Activated CD8-positive, alpha-beta T cell treated with anti-CD3 and anti-CD28 coated beads, Interleukin-2, amount 10 ng/mL, durations not matched to agents 7 days and 5 days (primary cell): Measurements from ENCODE around the gene ATP6V0E2. TPM values are rescaled to one million over a fixed set of nuclear protein-coding genes. Genes with fewer than 3 reads are reported as not detected.
"Not testable (repeated sequence)": the region's sequence is repeated elsewhere in the genome, so short reads cannot be mapped to it uniquely, and the experiment has no call there.

ENCODE experiments used
- ATAC-seq: fragments of 150-1000 bp; cut with Tn5 transposase; one replicate; pipeline ENCODE4 v1.10.0; 2021; ENCODE audit warnings: moderate library complexity
- CTCF ChIA-PET: fragments of 350-600 bp; sonication (Branson Sonifier 250); formaldehyde crosslinking; loops from one replicate; lab custom pipeline; 2021; ENCODE audit warnings: antibody characterized with exemption; lab: Charles Lee
- POLR2A ChIA-PET: fragments of 350-600 bp; sonication (Branson Sonifier 250); formaldehyde crosslinking; loops from one replicate; lab custom pipeline; 2021; ENCODE audit warnings: antibody characterized with exemption; lab: Charles Lee
- DNase-seq: peaks from one replicate; pipeline ENCODE4 v3.0.0-alpha.2; 2020
- H3K27ac Mint-ChIP-seq: one replicate; pipeline ENCODE4 v1.8.0; 2021; ENCODE audit warnings: mild to moderate bottlenecking, mixed read lengths
- H3K27me3 Mint-ChIP-seq: one replicate; pipeline ENCODE4 v1.8.0; 2021; ENCODE audit warnings: low read depth, mixed read lengths
- H3K36me3 Mint-ChIP-seq: one replicate; pipeline ENCODE4 v1.8.0; 2021; ENCODE audit warnings: low read depth, mixed read lengths
- H3K4me1 Mint-ChIP-seq: one replicate; pipeline ENCODE4 v1.8.0; 2021; ENCODE audit warnings: low read depth, mixed read lengths
- H3K4me3 Mint-ChIP-seq: one replicate; pipeline ENCODE4 v1.8.0; 2021; ENCODE audit warnings: mild to moderate bottlenecking, mixed read lengths
- H3K9me3 Mint-ChIP-seq: one replicate; pipeline ENCODE4 v1.8.0; 2022; ENCODE audit warnings: mixed read lengths; ENCODE audit not compliant: insufficient read depth
- total RNA-seq, 2 experiments: library from RNA; stranded (reverse); gene quantifications; one replicate each; pipeline ENCODE4 v1.2.3, GENCODE V29; 2021

ATP6V0E2 gene
- total RNA-seq = 10 to 100 TPM; 92.9 to 99.6 TPM

DNA sequence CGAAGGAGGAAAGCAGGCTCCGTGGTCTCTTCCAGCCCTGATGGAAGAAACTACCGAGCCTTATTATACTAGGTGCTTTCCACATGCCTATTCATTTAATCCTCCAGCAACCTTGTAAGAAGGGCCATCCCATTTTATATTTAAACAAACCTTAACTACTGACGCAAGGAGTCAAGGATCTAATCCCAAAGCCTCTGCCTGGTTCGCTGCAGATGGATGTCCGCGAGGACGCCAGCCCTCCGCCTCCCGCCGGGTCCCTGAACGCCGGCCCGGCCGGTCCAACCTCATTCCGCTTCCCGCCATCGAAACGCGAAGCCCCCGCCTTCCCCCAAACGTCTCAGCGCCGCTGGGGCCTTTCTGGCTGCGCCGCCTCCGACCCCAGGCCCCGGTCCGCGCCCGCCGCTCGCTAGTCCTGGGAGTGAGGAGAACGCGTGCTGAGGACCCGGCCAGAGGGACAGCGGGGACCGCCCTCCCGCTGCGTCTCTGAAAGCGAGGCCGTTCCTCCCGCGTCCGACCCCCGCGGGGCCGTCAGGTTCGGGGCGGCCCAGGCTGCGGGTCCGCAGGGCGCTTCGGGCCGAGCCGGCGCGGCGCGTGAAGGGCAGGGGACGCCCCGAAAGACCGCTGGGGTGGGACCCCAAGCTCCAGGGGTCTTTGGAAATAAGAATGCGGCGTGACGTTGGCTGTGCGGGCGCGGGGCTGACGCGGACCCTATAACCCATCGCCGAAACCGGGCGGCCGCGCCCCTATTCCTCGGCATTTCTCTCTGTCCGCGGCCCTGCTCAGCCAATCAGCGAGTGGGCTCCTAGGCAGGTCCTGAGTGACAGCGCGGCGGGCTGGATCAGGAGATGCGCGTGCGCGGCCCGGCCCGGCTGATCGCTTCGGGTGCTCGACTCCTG is at the start of gene ATP6V0E2:
TSS of gene ATP6V0E2 (plus strand) at position 896 of the 896 bp plus-strand sequence. CDS start 97 bp downstream, outside the sequence.
- Mint-ChIP-seq H3K4me3 (peak within 1 kb of the TSS; percentile 84), H3K27me3 (no peaks in the 10 kb centered on the region), H3K9me3 (no peaks in the 10 kb centered on the region), H3K27ac (peak within 1 kb of the TSS; percentile 98), H3K36me3 (peaks cover 45% of the 10 kb centered on the region), H3K4me1 (peaks cover 78% of the 10 kb centered on the region)
- DNase-seq (peak; percentile 96), ATAC-seq (peak; percentile 89)
- ChIA-PET POLR2A (interaction anchor here (0.7 to 6.2 kb wide), 2 partner anchors 35 to 89 kb away, joined by 3 to 35 read pairs; partner anchors contain the start of gene ZNF862), CTCF (no interaction called here)

DNA sequence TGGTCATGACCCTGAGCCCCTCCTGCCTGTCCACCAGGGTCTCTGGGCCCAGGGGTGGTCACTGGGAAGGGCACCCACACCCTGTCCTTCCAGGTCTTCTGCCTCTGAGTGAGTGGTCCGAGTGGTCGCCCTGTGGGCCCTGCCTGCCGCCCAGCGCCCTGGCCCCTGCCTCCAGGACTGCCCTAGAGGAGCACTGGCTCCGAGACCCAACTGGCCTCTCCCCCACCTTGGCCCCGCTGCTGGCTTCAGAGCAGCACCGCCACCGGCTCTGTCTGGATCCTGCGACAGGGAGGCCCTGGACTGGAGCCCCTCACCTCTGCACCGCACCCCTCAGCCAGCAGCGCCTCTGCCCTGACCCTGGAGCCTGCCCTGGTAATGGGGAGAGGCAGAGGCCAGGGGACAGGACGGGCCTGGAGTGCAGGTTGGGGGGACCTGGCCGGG is 49.4 kb upstream of the ATP6V0E2 start:
- ATAC-seq (no peak), DNase-seq (no peak)
- H3K27me3 Mint-ChIP-seq = no peaks in the 10 kb centered on the region
- no peak overlapping the region for H3K4me3 Mint-ChIP-seq
- ChIA-PET CTCF (no interaction called here), POLR2A (no interaction called here)
- no peak overlapping the region for H3K27ac Mint-ChIP-seq
- peaks cover 5% of the 10 kb centered on the region for H3K4me1 Mint-ChIP-seq
- H3K9me3 Mint-ChIP-seq = no peaks in the 10 kb centered on the region
- H3K36me3 Mint-ChIP-seq = no peaks in the 10 kb centered on the region

DNA sequence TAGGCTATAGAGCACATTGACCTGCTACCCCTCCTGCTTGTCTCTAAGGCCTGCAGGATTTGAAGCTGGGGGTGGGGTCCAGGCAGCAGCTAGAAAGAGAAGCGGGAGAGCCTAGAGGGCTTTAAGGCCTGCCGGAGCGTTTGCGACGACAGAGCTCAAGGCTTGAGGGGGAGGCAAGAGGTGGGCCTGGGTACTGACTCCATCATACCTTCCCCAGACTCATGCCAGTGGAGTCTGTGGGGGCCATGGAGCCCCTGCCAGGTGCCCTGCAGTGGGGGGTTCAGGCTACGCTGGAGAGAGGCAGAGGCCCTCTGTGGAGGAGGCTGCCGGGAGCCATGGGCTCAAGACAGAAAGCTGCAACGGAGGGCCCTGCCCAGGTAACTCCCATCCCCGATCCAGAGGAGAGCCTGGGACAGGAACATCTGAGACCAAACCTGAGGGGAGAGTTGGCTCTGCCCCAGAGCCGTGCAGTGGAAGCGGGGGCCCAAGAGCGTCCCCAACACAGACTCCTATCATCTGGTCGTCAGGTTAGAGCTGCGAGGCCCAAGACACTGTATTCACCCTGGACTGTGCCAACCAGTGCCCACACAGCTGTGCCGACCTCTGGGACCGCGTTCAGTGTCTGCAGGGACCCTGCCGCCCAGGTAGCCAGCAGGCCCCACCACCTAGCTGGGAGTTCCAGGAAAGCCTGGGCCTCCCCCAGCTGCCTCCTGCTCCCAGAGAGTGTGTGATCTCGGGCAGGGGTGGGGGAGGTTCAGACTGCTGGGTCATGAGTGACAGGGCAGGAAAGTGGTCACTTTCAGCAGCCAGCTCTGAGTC is 48.8 kb upstream of the ATP6V0E2 start:
- POLR2A ChIA-PET = interaction anchor here (1.1 kb wide), 1 partner anchor 13 kb away, joined by 5 read pairs; the partner anchor contains the start of gene ZNF862
- Mint-ChIP-seq H3K27me3 (no peaks in the 10 kb centered on the region), H3K4me3 (no peak overlapping the region), H3K9me3 (no peaks in the 10 kb centered on the region), H3K36me3 (no peaks in the 10 kb centered on the region), H3K27ac (no peak overlapping the region), H3K4me1 (peaks cover 5% of the 10 kb centered on the region)
- CTCF ChIA-PET = no interaction called here
- ATAC-seq = no peak
- no peak for DNase-seq

DNA sequence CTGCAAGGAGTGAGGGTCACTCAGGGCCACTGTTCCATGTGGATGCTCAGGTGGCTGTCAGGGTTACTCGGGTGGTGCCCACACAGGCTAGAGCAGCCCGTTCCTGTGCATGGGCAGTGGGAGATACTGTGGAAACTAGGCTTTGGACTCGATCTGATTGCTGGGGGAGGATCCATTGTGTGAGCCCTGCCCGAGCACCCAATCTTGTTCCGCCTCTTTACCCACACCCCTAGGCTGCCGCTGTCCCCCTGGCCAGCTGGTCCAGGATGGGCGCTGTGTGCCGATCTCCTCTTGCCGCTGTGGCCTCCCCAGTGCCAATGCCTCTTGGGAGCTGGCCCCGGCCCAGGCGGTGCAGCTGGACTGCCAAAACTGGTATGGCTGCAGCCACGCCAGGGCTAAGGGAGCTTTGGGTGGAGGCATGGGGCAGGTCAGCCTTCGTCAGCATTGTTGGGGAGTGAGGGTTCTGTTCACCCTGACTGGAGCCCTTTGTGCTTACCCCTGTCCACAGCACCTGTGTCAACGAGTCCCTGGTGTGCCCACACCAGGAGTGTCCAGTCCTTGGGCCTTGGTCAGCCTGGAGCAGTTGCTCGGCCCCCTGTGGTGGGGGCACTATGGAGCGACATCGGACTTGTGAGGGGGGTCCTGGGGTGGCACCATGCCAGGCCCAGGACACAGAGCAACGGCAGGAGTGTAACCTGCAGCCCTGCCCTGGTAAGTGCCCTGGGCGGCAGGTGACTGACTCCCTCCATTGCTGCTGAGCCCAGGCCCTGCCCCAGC is 48.0 kb upstream of the ATP6V0E2 start:
- no peak overlapping the region for H3K27ac Mint-ChIP-seq
- POLR2A ChIA-PET = interaction anchor here (1.1 kb wide), 1 partner anchor 12 kb away, joined by 5 read pairs; the partner anchor contains the start of gene ZNF862

DNA sequence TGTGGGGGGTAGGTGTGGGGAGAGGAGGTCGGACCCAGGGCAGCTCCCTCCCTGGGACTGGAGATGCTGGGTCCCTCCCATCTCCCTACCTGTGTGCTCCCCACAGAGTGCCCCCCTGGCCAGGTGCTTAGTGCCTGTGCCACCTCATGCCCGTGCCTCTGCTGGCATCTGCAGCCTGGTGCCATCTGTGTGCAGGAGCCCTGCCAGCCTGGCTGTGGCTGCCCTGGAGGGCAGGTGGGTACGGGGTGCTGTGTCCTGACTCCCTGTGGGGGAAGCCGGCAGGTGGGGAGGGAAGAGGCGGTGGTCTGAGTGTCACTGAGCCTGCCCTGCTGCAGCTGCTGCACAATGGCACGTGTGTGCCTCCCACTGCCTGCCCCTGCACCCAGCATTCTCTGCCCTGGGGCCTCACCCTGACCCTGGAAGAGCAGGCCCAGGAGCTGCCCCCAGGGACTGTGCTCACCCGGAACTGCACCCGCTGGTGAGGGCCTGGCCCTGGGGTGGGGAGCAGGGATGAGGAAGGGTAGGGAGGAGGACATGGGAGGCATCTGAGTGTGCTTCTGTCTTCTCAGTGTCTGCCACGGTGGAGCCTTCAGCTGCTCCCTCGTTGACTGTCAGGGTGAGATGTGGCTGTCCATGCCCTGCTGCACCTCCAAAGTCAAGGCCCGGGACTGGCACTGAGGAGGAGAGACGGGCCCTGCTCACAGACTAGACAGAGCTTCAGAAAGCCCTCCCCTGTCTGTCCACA is 47.3 kb upstream of the ATP6V0E2 start:
- CTCF ChIA-PET = no interaction called here

More for the DNA sequence above, 48.0 kb upstream of the ATP6V0E2 start:
- H3K4me3 Mint-ChIP-seq = no peak overlapping the region
- H3K9me3 Mint-ChIP-seq = no peaks in the 10 kb centered on the region
- H3K36me3 Mint-ChIP-seq = no peaks in the 10 kb centered on the region
- H3K27me3 Mint-ChIP-seq = no peaks in the 10 kb centered on the region
- ATAC-seq (no peak), DNase-seq (no peak)
- H3K4me1 Mint-ChIP-seq = peaks cover 5% of the 10 kb centered on the region
- CTCF ChIA-PET = no interaction called here

DNA sequence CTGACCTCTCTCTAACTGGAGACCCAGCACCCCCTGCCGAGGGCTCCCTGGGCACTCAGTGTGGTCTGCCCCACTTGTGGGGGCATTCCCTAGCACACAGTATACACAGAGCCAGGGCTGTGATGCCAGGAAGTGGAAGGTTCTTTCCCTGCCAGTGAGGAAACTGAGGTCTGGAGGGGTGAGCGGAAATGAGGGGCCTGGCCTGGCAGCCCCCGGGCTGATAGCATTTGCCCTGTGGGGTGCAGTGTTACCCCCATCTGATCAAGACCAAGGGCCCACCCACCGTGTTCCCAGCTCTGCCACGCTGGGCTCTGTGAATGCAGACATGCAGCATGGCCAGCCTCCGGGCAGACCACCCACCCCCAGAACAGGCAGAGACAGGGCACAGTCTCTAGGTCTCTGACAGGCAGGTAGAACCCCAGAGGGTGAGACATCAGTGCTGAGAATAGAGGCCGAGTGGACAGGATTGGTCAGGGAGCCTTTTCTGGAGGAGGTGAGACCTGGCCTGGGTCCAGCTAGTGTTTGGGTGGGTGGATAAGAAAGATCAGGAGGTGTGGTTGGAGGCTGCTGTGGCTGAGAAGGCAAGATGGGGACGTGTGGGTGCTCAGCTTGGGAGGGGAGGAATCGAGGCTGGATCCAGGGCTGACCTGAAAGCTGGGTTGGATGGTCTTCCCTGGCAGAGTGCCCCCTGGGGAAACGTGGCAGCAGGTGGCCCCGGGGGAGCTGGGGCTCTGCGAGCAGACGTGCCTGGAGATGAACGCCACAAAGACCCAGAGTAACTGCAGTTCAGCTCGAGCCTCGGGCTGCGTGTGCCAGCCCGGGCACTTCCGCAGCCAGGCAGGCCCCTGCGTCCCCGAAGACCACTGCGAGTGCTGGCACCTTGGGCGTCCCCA is 46.4 kb upstream of the ATP6V0E2 start:
- Mint-ChIP-seq H3K27me3 (peaks cover 2% of the 10 kb centered on the region), H3K9me3 (no peaks in the 10 kb centered on the region), H3K36me3 (no peaks in the 10 kb centered on the region), H3K4me3 (no peak overlapping the region), H3K27ac (peak overlapping the region; percentile 57), H3K4me1 (peaks cover 5% of the 10 kb centered on the region)
- ChIA-PET CTCF (no interaction called here), POLR2A (no interaction called here)
- DNase-seq (no peak), ATAC-seq (no peak)

More for the DNA sequence above, 47.3 kb upstream of the ATP6V0E2 start:
- no peaks in the 10 kb centered on the region for H3K36me3 Mint-ChIP-seq
- H3K4me3 Mint-ChIP-seq = no peak overlapping the region
- peaks cover 5% of the 10 kb centered on the region for H3K4me1 Mint-ChIP-seq
- no peaks in the 10 kb centered on the region for H3K9me3 Mint-ChIP-seq
- DNase-seq (no peak), ATAC-seq (no peak)
- H3K27ac Mint-ChIP-seq = no peak overlapping the region
- no peaks in the 10 kb centered on the region for H3K27me3 Mint-ChIP-seq
- POLR2A ChIA-PET = no interaction called here

DNA sequence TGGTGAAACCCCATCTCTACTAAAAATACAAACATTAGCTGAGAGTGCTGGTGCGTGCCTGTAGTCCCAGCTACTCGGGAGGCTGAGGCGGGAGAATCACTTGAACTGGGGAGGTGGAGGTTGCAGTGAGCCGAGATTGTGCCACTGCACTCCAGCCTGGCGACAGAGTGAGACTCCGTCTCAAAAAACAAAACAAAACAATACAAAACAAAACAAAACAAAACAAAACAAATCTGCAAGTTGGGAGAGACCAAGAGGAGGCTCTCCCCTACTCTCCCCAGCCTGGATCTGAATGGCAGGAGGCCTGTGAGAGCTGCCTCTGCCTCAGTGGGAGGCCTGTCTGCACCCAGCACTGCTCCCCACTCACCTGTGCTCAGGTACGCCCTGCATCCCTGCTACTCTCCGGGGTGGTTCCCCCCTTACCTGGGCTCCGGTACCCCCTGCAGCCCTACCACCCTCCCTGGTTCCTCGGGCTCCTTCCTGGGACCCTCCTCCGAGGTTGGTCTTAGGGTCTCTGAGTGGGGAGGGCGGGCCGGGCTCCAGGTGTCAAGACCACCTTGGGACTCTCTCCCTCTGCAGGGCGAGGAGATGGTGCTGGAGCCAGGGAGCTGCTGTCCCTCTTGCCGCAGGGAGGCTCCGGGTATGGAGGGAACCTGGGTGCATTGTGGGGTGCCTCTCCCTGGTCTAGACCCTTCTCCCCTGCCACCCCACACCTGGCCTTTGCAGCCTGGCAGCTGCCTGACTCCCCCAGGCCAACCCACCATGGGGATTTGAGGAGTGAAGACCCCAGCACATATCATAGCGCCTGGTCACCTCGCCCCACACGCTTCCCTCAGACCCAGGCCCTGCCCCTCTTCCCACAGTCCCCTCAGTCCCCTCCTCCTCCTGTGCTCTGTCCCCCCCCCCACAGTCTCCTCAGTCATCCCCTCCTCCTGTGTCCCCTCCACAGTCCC is 45.1 kb upstream of the ATP6V0E2 start:
- ChIA-PET CTCF (no interaction called here), POLR2A (no interaction called here)
- no peaks in the 10 kb centered on the region for H3K36me3 Mint-ChIP-seq
- peaks cover 5% of the 10 kb centered on the region for H3K4me1 Mint-ChIP-seq
- H3K9me3 Mint-ChIP-seq = no peaks in the 10 kb centered on the region
- ATAC-seq = no peak
- DNase-seq = no peak
- peaks cover 5% of the 10 kb centered on the region for H3K27me3 Mint-ChIP-seq
- no peak overlapping the region for H3K4me3 Mint-ChIP-seq
- H3K27ac Mint-ChIP-seq = no peak overlapping the region

DNA sequence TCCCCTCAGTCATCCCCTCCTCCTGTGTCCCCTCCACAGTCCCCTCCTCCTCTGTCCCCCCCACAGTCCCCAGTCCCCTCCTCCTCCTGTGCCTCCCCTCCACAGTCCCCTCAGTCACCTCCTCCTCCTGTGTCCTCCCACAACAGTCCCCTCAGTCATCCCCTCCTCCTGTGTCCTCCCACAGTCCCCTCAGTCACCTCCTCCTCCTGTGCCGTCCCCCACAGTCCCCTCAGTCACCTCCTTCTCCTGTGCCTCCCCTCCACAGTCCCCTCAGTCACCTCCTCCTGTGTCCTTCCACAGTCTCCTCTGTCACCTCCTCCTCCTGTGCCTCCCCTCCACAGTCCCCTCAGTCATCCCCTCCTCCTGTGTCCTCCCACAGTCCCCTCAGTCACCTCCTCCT is 43.2 kb upstream of the ATP6V0E2 start:
- H3K27me3 Mint-ChIP-seq = peaks cover 16% of the 10 kb centered on the region
- H3K4me3 Mint-ChIP-seq, POLR2A ChIA-PET, CTCF ChIA-PET, DNase-seq, H3K9me3 Mint-ChIP-seq, ATAC-seq, H3K36me3 Mint-ChIP-seq, H3K4me1 Mint-ChIP-seq, H3K27ac Mint-ChIP-seq: not testable (repeated sequence)

DNA sequence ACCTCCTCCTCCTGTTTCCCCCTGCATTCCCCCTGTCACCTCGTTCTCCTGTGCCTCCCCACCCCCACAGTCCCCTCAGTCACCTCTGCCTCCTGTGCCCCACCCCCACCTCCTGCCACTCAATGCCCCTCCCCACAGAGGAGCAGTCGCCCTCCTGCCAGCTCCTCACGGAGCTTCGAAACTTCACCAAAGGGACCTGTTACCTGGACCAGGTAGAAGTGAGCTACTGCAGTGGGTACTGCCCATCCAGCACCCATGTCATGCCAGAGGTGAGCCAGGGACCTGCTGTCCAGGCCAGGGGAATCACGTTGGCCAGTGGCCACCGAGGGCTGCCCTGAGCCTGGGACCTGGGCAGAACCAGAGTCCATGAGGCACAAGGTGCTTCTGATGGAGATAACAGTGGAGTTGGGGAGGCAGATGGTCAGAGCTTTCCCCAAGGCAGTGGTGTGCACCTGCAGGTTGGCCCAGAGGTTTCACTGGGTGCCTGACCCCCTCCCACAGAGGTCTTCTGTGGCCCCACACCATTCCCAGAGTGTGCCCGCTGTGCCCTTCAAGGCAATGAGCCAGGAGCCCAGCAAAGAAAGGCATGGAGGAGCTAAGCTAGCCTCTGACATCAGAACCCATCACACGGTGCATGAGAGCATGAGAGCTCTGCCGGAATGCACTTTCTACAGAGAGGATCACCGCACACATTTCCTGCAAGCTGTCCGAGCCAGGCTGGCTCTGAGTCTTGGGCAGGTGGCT is 42.6 kb upstream of the ATP6V0E2 start:
- DNase-seq (no peak), ATAC-seq (no peak)
- Mint-ChIP-seq H3K9me3 (no peaks in the 10 kb centered on the region), H3K36me3 (no peaks in the 10 kb centered on the region), H3K27me3 (peaks cover 20% of the 10 kb centered on the region), H3K4me3 (no peak overlapping the region), H3K4me1 (peaks cover 5% of the 10 kb centered on the region), H3K27ac (no peak overlapping the region)
- CTCF ChIA-PET = no interaction called here
- POLR2A ChIA-PET = no interaction called here
